ENCODE results near the gene CYBB.

Gene CYBB

DNA sequence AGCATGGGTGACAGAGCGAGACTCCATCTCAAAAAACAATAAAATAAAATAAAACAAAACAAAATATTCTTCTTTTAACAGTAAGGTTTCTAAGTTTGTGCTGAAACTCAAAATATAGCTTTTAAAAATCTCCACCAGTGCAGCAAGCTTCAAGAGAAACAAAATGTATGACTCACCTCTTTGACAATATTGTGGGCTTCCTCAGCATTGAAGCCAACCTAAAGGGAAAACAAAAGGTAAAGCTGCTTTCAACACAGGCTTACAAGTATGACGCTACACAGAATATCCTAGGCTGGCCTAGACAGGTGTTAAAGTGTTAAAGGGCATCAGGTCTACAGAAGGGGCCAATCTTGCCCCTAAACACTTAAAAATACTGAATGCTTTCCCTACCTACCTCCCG lies 66.3 kb downstream of the CYBB start:
- DNase-seq: no peak

DNA sequence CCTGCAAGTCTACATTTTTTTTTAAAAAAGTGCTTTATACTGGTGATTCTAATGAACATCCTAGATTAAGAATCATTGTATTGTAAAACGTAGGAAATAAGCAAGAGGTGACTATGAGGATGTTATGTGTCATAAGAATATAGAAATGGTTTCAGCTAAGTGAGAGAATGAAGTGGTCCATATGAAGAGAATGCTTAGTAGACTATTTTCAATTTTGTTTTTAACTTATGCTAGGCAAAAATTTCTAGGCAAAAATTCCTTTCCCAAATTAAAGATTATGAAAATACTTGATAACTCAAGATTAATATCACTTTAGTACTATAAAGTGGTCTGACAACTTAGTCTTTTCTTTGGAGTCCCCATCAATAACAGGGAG lies 66.7 kb downstream of the CYBB start:
- no peak for DNase-seq

DNA sequence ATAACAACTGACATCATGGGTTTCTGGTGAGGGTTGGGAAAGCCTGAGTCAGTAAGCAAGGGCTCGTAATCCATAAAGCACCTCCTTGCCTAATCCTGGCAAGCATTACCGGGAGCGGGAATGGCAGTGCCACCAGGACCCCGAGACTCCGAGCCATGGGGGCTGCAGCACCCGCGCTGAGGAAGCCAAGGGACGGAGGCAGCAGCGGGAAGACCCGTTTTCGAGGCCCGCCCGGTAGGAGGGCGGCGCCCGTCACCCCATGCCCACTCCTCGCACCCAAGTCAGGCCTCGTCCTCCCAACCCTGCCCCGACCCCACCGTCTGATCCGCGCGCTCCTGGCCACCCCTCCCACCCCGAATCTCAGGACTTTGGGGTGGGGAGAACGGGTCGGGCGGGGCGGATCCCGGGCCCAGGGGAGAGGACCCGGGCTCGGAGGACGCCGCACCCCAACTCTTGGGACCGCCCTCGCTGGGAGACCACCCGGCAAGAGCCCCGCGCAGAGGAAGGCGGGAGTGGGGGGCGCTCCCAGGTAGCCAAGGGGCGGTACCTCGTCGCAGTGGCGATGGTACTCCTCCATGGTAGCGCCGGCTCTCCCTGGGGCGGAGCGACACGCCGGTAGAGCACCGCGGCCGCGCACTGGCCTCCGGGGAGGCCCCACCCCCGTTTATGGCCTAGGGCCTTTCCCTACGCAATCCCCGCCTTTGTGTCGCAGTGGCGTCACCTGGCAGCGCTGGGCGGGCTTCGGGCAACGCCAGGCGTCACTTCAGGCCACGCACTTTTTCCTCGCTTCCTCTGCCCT lies 67.3 kb downstream of the CYBB start, which contains the start of gene DYNLT3:
Gene DYNLT3 (minus strand): TSS at position 638 of the 799 bp plus-strand sequence. CDS start 61 bp downstream, at position 577.
- peak; percentile 51 for DNase-seq

DNA sequence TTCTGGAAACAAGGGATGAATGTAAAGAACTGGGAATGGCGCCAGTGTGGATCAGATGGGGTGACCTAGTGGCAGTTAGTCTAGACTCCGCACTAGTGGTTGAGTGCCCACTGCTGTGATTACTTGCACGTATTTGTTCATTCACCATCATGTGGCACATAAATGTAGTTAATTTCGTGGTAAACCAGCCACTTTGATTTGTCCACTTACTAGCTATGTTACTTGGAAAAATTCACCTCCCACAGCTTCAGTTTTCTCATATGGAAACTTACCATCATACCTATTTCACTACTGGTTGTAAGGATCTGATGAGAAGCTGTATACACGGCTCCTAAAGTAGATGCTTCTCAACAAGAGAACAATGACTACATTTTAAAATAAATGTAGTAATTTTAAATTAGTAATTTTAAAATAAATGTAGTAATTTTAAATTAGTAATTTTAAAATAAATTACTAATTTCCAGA lies 67.9 kb downstream of the CYBB start:
- DNase-seq: no peak

DNA sequence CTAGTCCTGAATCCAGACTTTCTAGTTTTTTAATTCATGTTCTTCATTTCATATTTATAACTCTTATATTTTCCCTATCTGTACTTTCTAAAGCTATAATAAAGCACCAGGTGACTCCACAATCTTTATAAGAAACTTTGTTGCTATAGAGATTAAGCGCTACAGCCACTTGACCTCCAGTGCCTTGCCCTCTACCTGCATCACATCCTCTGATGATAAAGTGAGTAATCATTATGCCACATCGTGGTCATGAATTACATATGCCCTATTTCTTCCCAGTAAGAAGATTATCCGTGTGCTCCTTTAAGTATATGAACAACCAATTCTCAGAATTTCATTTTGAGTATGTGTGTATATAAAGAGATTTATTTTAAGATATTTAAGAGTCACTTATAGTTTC lies 74.3 kb downstream of the CYBB start:
- DNase-seq: no peak

DNA sequence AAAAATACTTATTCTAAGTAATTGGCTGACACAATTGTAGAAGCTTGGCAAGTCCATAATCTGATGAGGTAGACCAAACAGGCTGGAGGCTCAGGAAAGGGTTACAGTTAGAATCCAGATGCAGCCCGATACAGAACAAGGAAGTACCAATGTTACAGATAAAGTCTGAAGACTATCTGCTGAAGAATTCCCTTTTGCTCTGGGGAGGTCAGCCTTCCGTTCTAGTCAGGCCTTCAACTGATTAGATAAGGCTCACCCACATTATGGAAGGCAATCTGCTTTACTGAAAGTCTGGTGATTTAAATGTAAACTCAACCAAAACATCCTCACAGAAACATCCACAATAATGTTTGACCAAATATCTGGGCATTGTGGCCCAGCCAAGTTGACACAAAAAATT lies 74.9 kb downstream of the CYBB start:
- no peak for DNase-seq

DNA sequence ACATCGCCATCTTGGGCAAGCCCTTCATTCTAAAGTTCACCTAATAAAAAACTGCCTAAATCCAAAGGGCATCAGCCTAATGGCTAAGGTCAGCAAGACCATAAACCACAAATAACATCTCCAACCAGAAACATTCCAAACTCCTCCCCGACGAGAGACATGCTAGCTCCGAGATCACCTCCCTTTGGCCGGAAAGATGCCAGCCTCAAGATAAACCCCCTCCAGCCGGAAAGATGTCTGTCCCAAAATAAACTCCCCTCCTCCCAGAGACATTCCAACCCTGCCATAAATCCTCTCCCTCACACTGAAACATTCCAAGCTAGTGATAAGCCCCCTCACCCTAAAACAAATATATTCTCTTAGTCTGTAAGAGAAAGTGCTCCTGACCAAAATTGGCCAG lies 80.9 kb downstream of the CYBB start:
- DNase-seq: no peak

DNA sequence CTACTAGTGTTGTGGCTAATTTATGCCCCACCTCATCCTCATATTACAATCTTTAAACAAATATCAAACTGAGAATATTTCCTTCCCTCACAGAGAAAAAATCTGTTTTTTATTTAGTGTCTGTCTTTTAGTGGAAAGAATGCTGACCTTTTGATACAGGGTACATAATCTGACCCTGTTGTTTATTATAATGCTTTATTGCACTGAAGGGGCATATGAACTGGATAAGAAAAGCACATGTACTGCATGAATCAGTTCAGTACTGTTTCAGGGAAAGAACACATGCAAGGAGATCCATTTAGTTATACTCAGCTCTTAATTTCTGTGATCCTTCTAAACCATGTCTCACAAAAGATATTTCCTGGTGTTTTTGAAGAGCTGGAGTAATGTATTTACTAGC lies 83.0 kb downstream of the CYBB start:
- no peak for DNase-seq

Measured in MV-4-11 (cell line).